HFF-Myc (cell line): ENCODE data around the gene KDR.

Experiments
- DNase-seq: peaks from one replicate; pipeline ENCODE4 v3.0.0-alpha.2; 2011; ENCODE audit warnings: low read depth; ENCODE audit errors: extremely low read depth
- H3K4me3 ChIP-seq: replicated peaks from 2 replicates; pipeline ENCODE4 v1.5.1; 2011; ENCODE audit warnings: low read depth, mild to moderate bottlenecking, control low read depth, low read length
- CTCF ChIP-seq: IDR thresholded peaks from 2 replicates; pipeline ENCODE4 v1.5.1; 2012; ENCODE audit warnings: mild to moderate bottlenecking, low read depth, low read length, control low read depth; ENCODE audit errors: missing control alignments

The KDR gene

GRCh38 chr4:55125763-55126541, 557 bp upstream of the KDR start:
- H3K4me3 ChIP-seq: peak overlapping the region; percentile 37
- TF ChIP-seq CTCF: no peak
- DNase-seq: no peak

- no peak for DNase-seq
- H3K4me3 ChIP-seq: no peak overlapping the region
- TF ChIP-seq CTCF: no peak
Observed at GRCh38 chr4:55124322-55125076, 896 bp downstream of the KDR start.

GRCh38 chr4:55123791-55124190, 1.6 kb downstream of the KDR start:
- H3K4me3 ChIP-seq: no peak overlapping the region
- DNase-seq: no peak
- no peak for TF ChIP-seq CTCF

- H3K4me3 ChIP-seq: no peak overlapping the region
- DNase-seq: no peak
- no peak for TF ChIP-seq CTCF
Observed at GRCh38 chr4:55122235-55122634, 3.2 kb downstream of the KDR start.

GRCh38 chr4:55121246-55121645, 4.1 kb downstream of the KDR start:
- DNase-seq: no peak
- TF ChIP-seq CTCF: no peak

GRCh38 chr4:55118397-55118796, 7.0 kb downstream of the KDR start:
- no peak for DNase-seq
- H3K4me3 ChIP-seq: no peak overlapping the region
- TF ChIP-seq CTCF: no peak

More at GRCh38 chr4:55121246-55121645, 4.1 kb downstream of the KDR start:
- H3K4me3 ChIP-seq: no peak overlapping the region
